Measurements from ENCODE around the gene TFF3. TPM values are rescaled to one million over a fixed set of nuclear protein-coding genes. Genes with fewer than 3 reads are reported as not detected.

TFF3 gene
- total RNA-seq, 1 donor from 2014 or later = 40.3 TPM

- Mint-ChIP-seq H3K4me1 (ENCODE audit: low read depth) (peaks cover 10% of the 10 kb centered on the region), H3K9me3 (ENCODE audit: low read depth) (peaks cover 6% of the 10 kb centered on the region), H3K27ac (no peak within 1 kb of the TSS), H3K36me3 (ENCODE audit: insufficient read depth) (no peaks in the 10 kb centered on the region), H3K27me3 (peaks cover 11% of the 10 kb centered on the region), H3K4me3 (ENCODE audit: low read depth) (peak within 1 kb of the TSS; percentile 4)
- TF ChIP-seq CTCF (IDR thresholded peaks at IDR 0.05; ENCODE audit: unreplicated experiment) = no peak
- DNase-seq (ENCODE audit: low spot score, unreplicated experiment) = no peak
These were observed 35.8 kb upstream of the TFF3 start, which contains the start of gene TFF2 for GRCh38 chr21:42350927-42351426. TSS of gene TFF2 (minus strand) at chr21:42350994. CDS start at chr21:42350957, 37 bp downstream.

GRCh38 chr21:42350318-42350910 is 35.2 kb upstream of the TFF3 start:
- H3K36me3 Mint-ChIP-seq (ENCODE audit: insufficient read depth) = no peaks in the 10 kb centered on the region
- peaks cover 11% of the 10 kb centered on the region for H3K27me3 Mint-ChIP-seq
- H3K4me1 Mint-ChIP-seq (ENCODE audit: low read depth) = peaks cover 10% of the 10 kb centered on the region
- peaks cover 3% of the 10 kb centered on the region for H3K9me3 Mint-ChIP-seq (ENCODE audit: low read depth)
- H3K27ac Mint-ChIP-seq = no peak overlapping the region
- TF ChIP-seq CTCF (IDR thresholded peaks at IDR 0.05; ENCODE audit: unreplicated experiment) = no peak
- no peak overlapping the region for H3K4me3 Mint-ChIP-seq (ENCODE audit: low read depth)
- DNase-seq (ENCODE audit: low spot score, unreplicated experiment) = no peak

GRCh38 chr21:42349420-42350317 is 34.5 kb upstream of the TFF3 start:
- Mint-ChIP-seq H3K4me1 (ENCODE audit: low read depth) (peaks cover 10% of the 10 kb centered on the region), H3K9me3 (ENCODE audit: low read depth) (no peaks in the 10 kb centered on the region), H3K36me3 (ENCODE audit: insufficient read depth) (no peaks in the 10 kb centered on the region), H3K27ac (no peak overlapping the region), H3K27me3 (peaks cover 11% of the 10 kb centered on the region), H3K4me3 (ENCODE audit: low read depth) (no peak overlapping the region)
- no peak for DNase-seq (ENCODE audit: low spot score, unreplicated experiment)
- TF ChIP-seq CTCF (IDR thresholded peaks at IDR 0.05; ENCODE audit: unreplicated experiment) = no peak

GRCh38 chr21:42348762-42349161 is 33.6 kb upstream of the TFF3 start:
- Mint-ChIP-seq H3K9me3 (ENCODE audit: low read depth) (no peaks in the 10 kb centered on the region), H3K27ac (no peak overlapping the region), H3K27me3 (peaks cover 11% of the 10 kb centered on the region), H3K36me3 (ENCODE audit: insufficient read depth) (no peaks in the 10 kb centered on the region), H3K4me1 (ENCODE audit: low read depth) (peaks cover 10% of the 10 kb centered on the region), H3K4me3 (ENCODE audit: low read depth) (no peak overlapping the region)
- TF ChIP-seq CTCF (IDR thresholded peaks at IDR 0.05; ENCODE audit: unreplicated experiment) = no peak
- DNase-seq (ENCODE audit: low spot score, unreplicated experiment) = no peak

GRCh38 chr21:42347601-42348327 is 32.6 kb upstream of the TFF3 start:
- Mint-ChIP-seq H3K27me3 (peaks cover 2% of the 10 kb centered on the region), H3K4me1 (ENCODE audit: low read depth) (peaks cover 10% of the 10 kb centered on the region), H3K27ac (peak overlapping the region; percentile 16), H3K4me3 (ENCODE audit: low read depth) (no peak overlapping the region), H3K36me3 (ENCODE audit: insufficient read depth) (no peaks in the 10 kb centered on the region), H3K9me3 (ENCODE audit: low read depth) (no peaks in the 10 kb centered on the region)
- DNase-seq (ENCODE audit: low spot score, unreplicated experiment) = no peak
- TF ChIP-seq CTCF (IDR thresholded peaks at IDR 0.05; ENCODE audit: unreplicated experiment) = no peak

Measured in progenitor cell of endocrine pancreas (in vitro differentiated cells).